Progenitor cell of endocrine pancreas (in vitro differentiated cells): ENCODE measurements around the gene ADCY10. TPM values are rescaled to one million over a fixed set of nuclear protein-coding genes. Genes with fewer than 3 reads are reported as not detected.
A peak's percentile ranks its signal among the peaks of the same experiment; 100 is the strongest.

Source experiments
- DNase-seq: peaks from one replicate; pipeline ENCODE4 v3.0.0; 2021; ENCODE audit warnings: low spot score; ENCODE audit not compliant: unreplicated experiment
- H3K27ac Mint-ChIP-seq: 2 replicates; pipeline ENCODE4 v1.8.0; 2021; ENCODE audit warnings: mild to moderate bottlenecking, moderate library complexity, mixed read lengths
- H3K27me3 Mint-ChIP-seq: 2 replicates; pipeline ENCODE4 v1.8.0; 2021; ENCODE audit warnings: mixed read lengths
- H3K36me3 Mint-ChIP-seq: 2 replicates; pipeline ENCODE4 v1.8.0; 2022; ENCODE audit warnings: mixed read lengths; ENCODE audit not compliant: insufficient read depth
- H3K4me1 Mint-ChIP-seq: 2 replicates; pipeline ENCODE4 v1.8.0; 2021; ENCODE audit warnings: low read depth, mixed read lengths
- H3K4me3 Mint-ChIP-seq: 2 replicates; pipeline ENCODE4 v1.8.0; 2021; ENCODE audit warnings: low read depth, mild to moderate bottlenecking, moderate library complexity, mixed read lengths
- H3K9me3 Mint-ChIP-seq: 2 replicates; pipeline ENCODE4 v1.8.0; 2021; ENCODE audit warnings: low read depth, mixed read lengths
- CTCF ChIP-seq: fragments of 200-600 bp; sonication (generic); IDR thresholded peaks from one replicate; pipeline ENCODE4 v1.5.0; 2021; ENCODE audit warnings: antibody characterized with exemption, mild to moderate bottlenecking; ENCODE audit not compliant: unreplicated experiment
- total RNA-seq: library from RNA; stranded (reverse); gene quantifications from 2 replicates; pipeline ENCODE4 v1.2.1, GENCODE V29; 2021

Gene ADCY10
- total RNA-seq, 1 donor from 2014 or later = 0.60 TPM

- Mint-ChIP-seq H3K27ac (no peak overlapping the region), H3K36me3 (peaks cover 15% of the 10 kb centered on the region), H3K27me3 (no peaks in the 10 kb centered on the region), H3K9me3 (peaks cover 14% of the 10 kb centered on the region), H3K4me3 (no peak overlapping the region), H3K4me1 (peaks cover 12% of the 10 kb centered on the region)
- no peak for TF ChIP-seq CTCF
- no peak for DNase-seq
Measured at GRCh38 chr1:167909691-167910180, 4.2 kb downstream of the ADCY10 start.

- Mint-ChIP-seq H3K27me3 (no peaks in the 10 kb centered on the region), H3K9me3 (peaks cover 14% of the 10 kb centered on the region), H3K4me1 (peaks cover 16% of the 10 kb centered on the region), H3K36me3 (peaks cover 5% of the 10 kb centered on the region), H3K4me3 (no peak overlapping the region), H3K27ac (no peak overlapping the region)
- no peak for DNase-seq
- TF ChIP-seq CTCF = no peak
Measured at GRCh38 chr1:167905671-167906070, 8.3 kb downstream of the ADCY10 start.

GRCh38 chr1:167905182-167905581 lies 8.8 kb downstream of the ADCY10 start:
- Mint-ChIP-seq H3K27me3 (no peaks in the 10 kb centered on the region), H3K4me3 (no peak overlapping the region), H3K4me1 (peaks cover 16% of the 10 kb centered on the region), H3K27ac (peak overlapping the region; percentile 68), H3K9me3 (peaks cover 11% of the 10 kb centered on the region), H3K36me3 (peaks cover 2% of the 10 kb centered on the region)
- TF ChIP-seq CTCF = no peak
- DNase-seq = no peak

- no peak for TF ChIP-seq CTCF
- Mint-ChIP-seq H3K27ac (no peak overlapping the region), H3K4me3 (no peak overlapping the region), H3K9me3 (peaks cover 7% of the 10 kb centered on the region), H3K4me1 (peaks cover 16% of the 10 kb centered on the region), H3K27me3 (no peaks in the 10 kb centered on the region), H3K36me3 (no peaks in the 10 kb centered on the region)
- no peak for DNase-seq
Measured at GRCh38 chr1:167904652-167905130, 9.2 kb downstream of the ADCY10 start.

GRCh38 chr1:167900907-167901306 lies 13.0 kb downstream of the ADCY10 start:
- no peak for TF ChIP-seq CTCF
- Mint-ChIP-seq H3K27me3 (no peaks in the 10 kb centered on the region), H3K36me3 (no peaks in the 10 kb centered on the region), H3K4me3 (no peak overlapping the region), H3K27ac (no peak overlapping the region), H3K9me3 (no peaks in the 10 kb centered on the region), H3K4me1 (peaks cover 16% of the 10 kb centered on the region)
- no peak for DNase-seq
